SK-N-SH (cell line): Measurements from ENCODE around the gene FHOD3. TPM values are rescaled to one million over a fixed set of nuclear protein-coding genes. Genes with fewer than 3 reads are reported as not detected.
A peak's percentile ranks its signal among the peaks of the same experiment; 100 is the strongest.

Experiments
- CTCF ChIA-PET: fragments of 300-600, 350-600 bp; formaldehyde crosslinking; extraction: SDS; loops from one replicate; lab custom pipeline; 2021; lab: Yijun Ruan, JAX
- POLR2A ChIA-PET: fragments of 350-600 bp; sonication (Branson Sonifier 250); formaldehyde crosslinking; extraction: SDS; loops from one replicate; lab custom pipeline; 2020; ENCODE audit warnings: antibody characterized with exemption, inconsistent platforms; lab: Yijun Ruan, JAX
- DNase-seq: peaks from one replicate; pipeline ENCODE4 v3.0.0; 2012
- H2AFZ ChIP-seq: fragments of 200-600 bp; sonication (generic); 2 replicates; pipeline ENCODE4 v1.8.1; 2016; ENCODE audit warnings: antibody characterized with exemption, mild to moderate bottlenecking, low read depth
- H3F3A ChIP-seq: fragments of 200-600 bp; sonication (generic); replicated peaks from 2 replicates; pipeline ENCODE3; 2016; ENCODE audit warnings: antibody characterized with exemption, mild to moderate bottlenecking; ENCODE audit not compliant: insufficient read depth
- H3K27ac ChIP-seq, 2 experiments: fragments of 200-500 bp in 1 of 2; fragments of 200-600 bp in 1 of 2; sonication (Bioruptor generic) in 1 of 2; sonication (generic), shearing (Covaris generic) in 1 of 2; 2 replicates each; pipeline versions ENCODE4 v1.5.1 to v1.6.1; 2014 to 2016; ENCODE audit warnings: low read depth in 2 of 2, inconsistent platforms in 1 of 2, low read length in 1 of 2, mild to moderate bottlenecking in 1 of 2, mixed read lengths in 1 of 2
- H3K27me3 ChIP-seq: fragments of 200-600 bp; sonication (generic), shearing (Covaris generic); 2 replicates; pipeline ENCODE4 v1.6.1; 2016; ENCODE audit warnings: mixed run types; ENCODE audit not compliant: insufficient read depth
- H3K36me3 ChIP-seq, 2 experiments: fragments of 200-500 bp in 1 of 2; fragments of 200-600 bp in 1 of 2; sonication (Bioruptor generic) in 1 of 2; sonication (generic) in 1 of 2; replicated peaks in 1 of 2; 2 replicates each; pipeline versions ENCODE3 to v1.5.1; 2014 to 2016; ENCODE audit warnings: low read length in 1 of 2, mild to moderate bottlenecking in 1 of 2; ENCODE audit not compliant: insufficient read depth in 2 of 2, control insufficient read depth in 1 of 2
- H3K4me1 ChIP-seq, 2 experiments: fragments of 200-500 bp in 1 of 2; fragments of 200-600 bp in 1 of 2; sonication (Bioruptor generic) in 1 of 2; sonication (generic), shearing (Covaris generic) in 1 of 2; 2 replicates each; pipeline versions ENCODE4 v1.5.1 to v1.6.1; 2014 to 2016; ENCODE audit warnings: low read depth in 1 of 2, low read length in 1 of 2, mixed run types in 1 of 2; ENCODE audit not compliant: insufficient read depth in 2 of 2, control insufficient read depth in 1 of 2
- H3K4me2 ChIP-seq: fragments of 200-600 bp; sonication (generic), shearing (Covaris generic); 2 replicates; pipeline ENCODE4 v1.6.1; 2017; ENCODE audit warnings: mixed run types
- H3K4me3 ChIP-seq, 2 experiments: fragments of 200-500 bp in 1 of 2; fragments of 200-600 bp in 1 of 2; sonication (Bioruptor generic) in 1 of 2; sonication (generic), shearing (Covaris generic) in 1 of 2; 2 replicates each; pipeline versions ENCODE4 v1.5.1 to v1.8.1; 2014 to 2016; ENCODE audit warnings: low read depth in 2 of 2, inconsistent platforms in 1 of 2, low read length in 1 of 2, mild to moderate bottlenecking in 1 of 2, mixed read lengths in 1 of 2, moderate library complexity in 1 of 2
- H3K79me2 ChIP-seq: fragments of 200-600 bp; sonication (generic); 2 replicates; pipeline ENCODE4 v1.8.1; 2017; ENCODE audit warnings: mild to moderate bottlenecking; ENCODE audit not compliant: insufficient read depth
- H3K9ac ChIP-seq: fragments of 200-600 bp; sonication (generic); 2 replicates; pipeline ENCODE4 v1.6.1; 2017; ENCODE audit warnings: mixed run types
- H3K9me2 ChIP-seq: fragments of 200-600 bp; sonication (generic); 2 replicates; pipeline ENCODE4 v1.6.1; 2017; ENCODE audit warnings: mixed run types
- H3K9me3 ChIP-seq: fragments of 200-600 bp; sonication (generic); 2 replicates; pipeline ENCODE4 v1.6.1; 2017; ENCODE audit warnings: mixed run types, mild to moderate bottlenecking, moderate library complexity
- H4K20me1 ChIP-seq: fragments of 200-600 bp; sonication (generic); 2 replicates; pipeline ENCODE4 v1.6.1; 2017; ENCODE audit warnings: mild to moderate bottlenecking, mixed run types; ENCODE audit not compliant: insufficient read depth
- CHD2 ChIP-seq: fragments of 150-350 bp; IDR thresholded peaks from 2 replicates; pipeline ENCODE4 v1.6.1; 2018; ENCODE audit warnings: low read length; ENCODE audit not compliant: partially characterized antibody
- ELF1 ChIP-seq: IDR thresholded peaks from 2 replicates; pipeline ENCODE4 v1.4.0; 2012
- EP300 ChIP-seq, 2 experiments: IDR thresholded peaks; 2 replicates each; pipeline versions ENCODE4 v1.4.0 to v1.6.1; 2012; ENCODE audit warnings: borderline replicate concordance in 1 of 2, low read depth in 1 of 2, low read length in 1 of 2
- EZH2phosphoT487 ChIP-seq: fragments of 200-600 bp; sonication (generic); IDR thresholded peaks from 2 replicates; pipeline ENCODE4 v1.6.1; 2017; ENCODE audit warnings: low read depth, mixed run types, mild to moderate bottlenecking, antibody characterized with exemption, moderate library complexity, borderline replicate concordance
- FOSL2 ChIP-seq: IDR thresholded peaks from 2 replicates; pipeline ENCODE4 v1.4.0; 2012; ENCODE audit warnings: low read depth, mild to moderate bottlenecking, moderate library complexity, borderline replicate concordance
- FOXJ3 ChIP-seq: sonication (generic); formaldehyde crosslinking; IDR thresholded peaks from 2 replicates; pipeline ENCODE4 v1.5.1; 2020; ENCODE audit warnings: mild to moderate bottlenecking, missing genetic modification reagents
- GABPA ChIP-seq: IDR thresholded peaks from 2 replicates; pipeline ENCODE4 v1.4.0; 2012; ENCODE audit warnings: low read depth, mild to moderate bottlenecking
- GATA2 ChIP-seq: sonication (generic); formaldehyde crosslinking; IDR thresholded peaks from 2 replicates; pipeline ENCODE4 v1.5.0; 2020; ENCODE audit warnings: mild to moderate bottlenecking, missing genetic modification reagents
- JUND ChIP-seq: IDR thresholded peaks from 2 replicates; pipeline ENCODE4 v1.4.0; 2012
- MXI1 ChIP-seq: IDR thresholded peaks from 2 replicates; pipeline ENCODE4 v1.6.1; 2012; ENCODE audit warnings: mild to moderate bottlenecking, low read depth, low read length, improper control_type of control experiment
- NFIC ChIP-seq: IDR thresholded peaks from 2 replicates; pipeline ENCODE4 v1.4.0; 2012; ENCODE audit warnings: borderline replicate concordance
- RAD21 ChIP-seq: IDR thresholded peaks from 2 replicates; pipeline ENCODE4 v1.6.1; 2012; ENCODE audit warnings: mild to moderate bottlenecking, low read length
- RCOR1 ChIP-seq: fragments of 150-350 bp; IDR thresholded peaks from 2 replicates; pipeline ENCODE4 v1.6.1; 2017; ENCODE audit warnings: antibody characterized with exemption, low read length
- RXRA ChIP-seq: IDR thresholded peaks from 2 replicates; pipeline ENCODE4 v1.4.0; 2012; ENCODE audit warnings: low read depth, mild to moderate bottlenecking, borderline replicate concordance
- SMC3 ChIP-seq: IDR thresholded peaks from 2 replicates; pipeline ENCODE4 v1.6.1; 2012; ENCODE audit warnings: low read depth, low read length, improper control_type of control experiment
- TCF12 ChIP-seq: IDR thresholded peaks from 2 replicates; pipeline ENCODE4 v1.4.0; 2012
- TEAD4 ChIP-seq: IDR thresholded peaks from 2 replicates; pipeline ENCODE4 v1.4.0; 2012; ENCODE audit warnings: mild to moderate bottlenecking, borderline replicate concordance; ENCODE audit not compliant: insufficient read depth
- WGBS: methylation state at CpG from one replicate; pipeline ENCODE4 v1.1.6; 2017; ENCODE audit warnings: low lambda C conversion rate; 5-methylcytosine and 5-hydroxymethylcytosine counted together
- polyA plus RNA-seq, 3 experiments: library from polyadenylated mRNA; depleted of rRNA; stranded (reverse); fragments of >200 nt; gene quantifications; 2 replicates each; pipeline ENCODE4 v1.2.3, GENCODE V29; 2012
- TF ChIP-seq, protein P1 (sequence below): fragments of 150-350 bp; IDR thresholded peaks from 2 replicates; pipeline ENCODE4 v1.6.1; 2017; ENCODE audit warnings: antibody characterized with exemption, low read length, low read depth, borderline replicate concordance
- TF ChIP-seq, protein P2 (sequence below): IDR thresholded peaks from 2 replicates; pipeline ENCODE4; 2012
- TF ChIP-seq, protein P3 (sequence below): IDR thresholded peaks from 2 replicates; pipeline ENCODE4 v1.4.0; 2012; ENCODE audit warnings: low read depth
- TF ChIP-seq, protein P4 (sequence below): IDR thresholded peaks from 2 replicates; pipeline ENCODE4 v1.4.0; 2012; ENCODE audit warnings: low read depth, borderline replicate concordance
- TF ChIP-seq, protein P5 (sequence below): IDR thresholded peaks from 2 replicates; pipeline ENCODE4 v1.6.1; 2012; ENCODE audit warnings: mild to moderate bottlenecking, low read depth, low read length, moderate library complexity

Gene FHOD3
- polyA plus RNA-seq, 1 of the 3 experiments (the other 2 are of a cell fraction), result 10.9 TPM

DNA sequence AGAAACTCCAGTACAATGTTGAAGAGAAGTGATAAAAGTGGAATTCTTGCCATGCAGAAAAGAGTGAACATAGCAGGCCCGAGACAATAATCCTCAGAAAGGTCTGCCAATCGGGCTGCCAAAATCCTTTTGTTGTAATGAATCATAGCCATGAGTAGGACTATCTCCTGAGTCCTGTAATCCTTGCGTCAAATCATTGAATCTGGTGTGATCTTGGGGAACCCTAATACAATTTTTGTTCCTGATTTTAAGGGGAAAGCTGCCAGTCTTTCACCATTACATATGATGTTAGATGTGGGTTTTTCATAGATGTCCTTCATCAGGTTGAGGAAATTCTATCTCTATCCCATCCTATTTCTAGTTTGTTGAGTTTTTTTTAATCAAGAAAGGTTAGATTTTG, 529.0 kb downstream of the FHOD3 start:
- TF ChIP-seq ELF1, result no peak
- TF ChIP-seq MXI1, result no peak
- TF ChIP-seq RCOR1, result no peak
- TF ChIP-seq TCF12, result no peak
- TF ChIP-seq CHD2, result no peak
- no peak for TF ChIP-seq RAD21
- TF ChIP-seq, protein P1, sequence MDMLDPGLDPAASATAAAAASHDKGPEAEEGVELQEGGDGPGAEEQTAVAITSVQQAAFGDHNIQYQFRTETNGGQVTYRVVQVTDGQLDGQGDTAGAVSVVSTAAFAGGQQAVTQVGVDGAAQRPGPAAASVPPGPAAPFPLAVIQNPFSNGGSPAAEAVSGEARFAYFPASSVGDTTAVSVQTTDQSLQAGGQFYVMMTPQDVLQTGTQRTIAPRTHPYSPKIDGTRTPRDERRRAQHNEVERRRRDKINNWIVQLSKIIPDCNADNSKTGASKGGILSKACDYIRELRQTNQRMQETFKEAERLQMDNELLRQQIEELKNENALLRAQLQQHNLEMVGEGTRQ, result no peak
- TF ChIP-seq FOSL2, result no peak
- TF ChIP-seq RXRA, result no peak
- no peak for TF ChIP-seq FOXJ3 (CRISPR knock-in tag)
- no peak for TF ChIP-seq NFIC
- TF ChIP-seq GABPA, result no peak
- no peaks in the 10 kb centered on the region for H3K27me3 ChIP-seq
- H3K4me2 ChIP-seq, result no peak overlapping the region
- no peak overlapping the region for H3K9ac ChIP-seq
- H3K79me2 ChIP-seq, result peaks cover 79% of the 10 kb centered on the region
- no peaks in the 10 kb centered on the region for H3K9me2 ChIP-seq
- peaks cover 7 to 9% of the 10 kb centered on the region in 2 experiments; a peak in 3 of 4 replicates for H3K4me1 ChIP-seq
- CTCF ChIA-PET, result interaction anchor here (3.3 kb wide), 1 partner anchor 139 kb away, joined by 9 read pairs; no protein-coding TSS in a partner anchor
- no peaks in the 10 kb centered on the region for H4K20me1 ChIP-seq
- peaks cover 5 to 11% of the 10 kb centered on the region in 2 experiments for H3K36me3 ChIP-seq
- no peak overlapping the region for H3K4me3 ChIP-seq
- H3F3A ChIP-seq, result peaks cover 3% of the 10 kb centered on the region
- POLR2A ChIA-PET, result no interaction called here
- DNase-seq, result no peak
- H3K27ac ChIP-seq, result no peak overlapping the region
- no peaks in the 10 kb centered on the region for H3K9me3 ChIP-seq
- WGBS, result 96% methylated on average over 3 of the region's 3 CpGs
- H2AFZ ChIP-seq, result no peak overlapping the region

DNA sequence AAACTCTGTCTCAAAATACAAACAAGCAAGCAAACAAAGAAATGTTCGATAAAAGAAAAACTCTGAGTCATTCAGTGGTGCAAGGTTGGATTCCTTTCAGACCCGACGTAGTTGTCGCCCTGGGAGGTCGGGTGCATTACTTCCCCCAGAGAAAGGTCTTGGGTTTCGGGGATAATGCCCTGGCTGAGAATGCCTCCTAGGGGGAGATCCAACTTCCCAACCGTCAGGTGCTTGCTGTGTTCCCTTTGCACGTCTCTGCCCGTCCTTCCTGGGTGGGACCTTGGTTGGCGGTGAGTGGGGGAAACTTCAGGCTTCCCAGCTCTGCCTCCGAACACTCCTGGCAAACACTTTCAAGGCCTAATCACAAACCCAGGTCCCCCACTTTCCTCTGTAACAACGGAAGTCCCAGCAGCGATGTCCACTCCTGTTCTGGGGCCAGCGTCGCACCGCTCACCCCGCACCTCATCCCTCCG, 530.7 kb downstream of the FHOD3 start:
- no peak for TF ChIP-seq RCOR1
- TF ChIP-seq, protein P2, sequence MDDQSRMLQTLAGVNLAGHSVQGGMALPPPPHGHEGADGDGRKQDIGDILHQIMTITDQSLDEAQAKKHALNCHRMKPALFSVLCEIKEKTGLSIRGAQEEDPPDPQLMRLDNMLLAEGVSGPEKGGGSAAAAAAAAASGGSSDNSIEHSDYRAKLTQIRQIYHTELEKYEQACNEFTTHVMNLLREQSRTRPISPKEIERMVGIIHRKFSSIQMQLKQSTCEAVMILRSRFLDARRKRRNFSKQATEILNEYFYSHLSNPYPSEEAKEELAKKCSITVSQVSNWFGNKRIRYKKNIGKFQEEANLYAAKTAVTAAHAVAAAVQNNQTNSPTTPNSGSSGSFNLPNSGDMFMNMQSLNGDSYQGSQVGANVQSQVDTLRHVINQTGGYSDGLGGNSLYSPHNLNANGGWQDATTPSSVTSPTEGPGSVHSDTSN, result no peak
- no peak for TF ChIP-seq EP300 (IDR thresholded peaks at IDR 0.05; ENCODE audit: borderline replicate concordance in 1 of 2, low read depth in 1 of 2, low read length in 1 of 2)
- TF ChIP-seq, protein P3, sequence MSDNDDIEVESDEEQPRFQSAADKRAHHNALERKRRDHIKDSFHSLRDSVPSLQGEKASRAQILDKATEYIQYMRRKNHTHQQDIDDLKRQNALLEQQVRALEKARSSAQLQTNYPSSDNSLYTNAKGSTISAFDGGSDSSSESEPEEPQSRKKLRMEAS, result no peak
- TF ChIP-seq ELF1, result no peak
- TF ChIP-seq, protein P4, sequence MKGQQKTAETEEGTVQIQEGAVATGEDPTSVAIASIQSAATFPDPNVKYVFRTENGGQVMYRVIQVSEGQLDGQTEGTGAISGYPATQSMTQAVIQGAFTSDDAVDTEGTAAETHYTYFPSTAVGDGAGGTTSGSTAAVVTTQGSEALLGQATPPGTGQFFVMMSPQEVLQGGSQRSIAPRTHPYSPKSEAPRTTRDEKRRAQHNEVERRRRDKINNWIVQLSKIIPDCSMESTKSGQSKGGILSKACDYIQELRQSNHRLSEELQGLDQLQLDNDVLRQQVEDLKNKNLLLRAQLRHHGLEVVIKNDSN, result no peak
- no peak for TF ChIP-seq EZH2phosphoT487
- TF ChIP-seq TCF12, result no peak
- TF ChIP-seq, protein P5, sequence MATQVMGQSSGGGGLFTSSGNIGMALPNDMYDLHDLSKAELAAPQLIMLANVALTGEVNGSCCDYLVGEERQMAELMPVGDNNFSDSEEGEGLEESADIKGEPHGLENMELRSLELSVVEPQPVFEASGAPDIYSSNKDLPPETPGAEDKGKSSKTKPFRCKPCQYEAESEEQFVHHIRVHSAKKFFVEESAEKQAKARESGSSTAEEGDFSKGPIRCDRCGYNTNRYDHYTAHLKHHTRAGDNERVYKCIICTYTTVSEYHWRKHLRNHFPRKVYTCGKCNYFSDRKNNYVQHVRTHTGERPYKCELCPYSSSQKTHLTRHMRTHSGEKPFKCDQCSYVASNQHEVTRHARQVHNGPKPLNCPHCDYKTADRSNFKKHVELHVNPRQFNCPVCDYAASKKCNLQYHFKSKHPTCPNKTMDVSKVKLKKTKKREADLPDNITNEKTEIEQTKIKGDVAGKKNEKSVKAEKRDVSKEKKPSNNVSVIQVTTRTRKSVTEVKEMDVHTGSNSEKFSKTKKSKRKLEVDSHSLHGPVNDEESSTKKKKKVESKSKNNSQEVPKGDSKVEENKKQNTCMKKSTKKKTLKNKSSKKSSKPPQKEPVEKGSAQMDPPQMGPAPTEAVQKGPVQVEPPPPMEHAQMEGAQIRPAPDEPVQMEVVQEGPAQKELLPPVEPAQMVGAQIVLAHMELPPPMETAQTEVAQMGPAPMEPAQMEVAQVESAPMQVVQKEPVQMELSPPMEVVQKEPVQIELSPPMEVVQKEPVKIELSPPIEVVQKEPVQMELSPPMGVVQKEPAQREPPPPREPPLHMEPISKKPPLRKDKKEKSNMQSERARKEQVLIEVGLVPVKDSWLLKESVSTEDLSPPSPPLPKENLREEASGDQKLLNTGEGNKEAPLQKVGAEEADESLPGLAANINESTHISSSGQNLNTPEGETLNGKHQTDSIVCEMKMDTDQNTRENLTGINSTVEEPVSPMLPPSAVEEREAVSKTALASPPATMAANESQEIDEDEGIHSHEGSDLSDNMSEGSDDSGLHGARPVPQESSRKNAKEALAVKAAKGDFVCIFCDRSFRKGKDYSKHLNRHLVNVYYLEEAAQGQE, result no peak
- no peak; the same call in 1 of the 2 replicates for TF ChIP-seq MXI1
- no peak for TF ChIP-seq TEAD4
- no peak for TF ChIP-seq GATA2 (CRISPR knock-in tag)
- TF ChIP-seq JUND, result no peak
- TF ChIP-seq SMC3, result no peak
- H3K9me2 ChIP-seq, result no peaks in the 10 kb centered on the region
- no peaks in the 10 kb centered on the region for H4K20me1 ChIP-seq
- WGBS, result 2% methylated on average over 18 of the region's 18 CpGs
- peak overlapping the region; percentile 90 for H3K9ac ChIP-seq
- H3K9me3 ChIP-seq, result no peaks in the 10 kb centered on the region
- ChIA-PET CTCF (interaction anchor here (1.3 to 3.3 kb wide), 8 partner anchors 9 to 193 kb away, joined by 3 to 11 read pairs (median 6); no protein-coding TSS in a partner anchor), POLR2A (interaction anchor here (1.0 kb wide), 1 partner anchor 433 kb away, joined by 3 read pairs; no protein-coding TSS in a partner anchor)
- H3K4me2 ChIP-seq, result peak overlapping the region; percentile 88
- no peaks in the 10 kb centered on the region for H3K27me3 ChIP-seq
- peaks cover 7 to 9% of the 10 kb centered on the region in 2 experiments; a peak in 3 of 4 replicates for H3K4me1 ChIP-seq
- H2AFZ ChIP-seq, result peak overlapping the region; percentile 95
- no peak for DNase-seq
- peaks cover 3% of the 10 kb centered on the region for H3F3A ChIP-seq
- H3K27ac ChIP-seq, result peak overlapping the region; percentile 75 to 93
- peaks cover 0 to 11% of the 10 kb centered on the region in 2 experiments for H3K36me3 ChIP-seq
- peaks cover 69% of the 10 kb centered on the region for H3K79me2 ChIP-seq
- H3K4me3 ChIP-seq, result peak overlapping the region; percentile 95 to 97
